Right lobe of liver (tissue), 6 donors: ENCODE results near the gene ANXA11. TPM values are rescaled to one million over a fixed set of nuclear protein-coding genes. Genes with fewer than 3 reads are reported as not detected.

Experiments used
- ATAC-seq, 4 donors: fragments of 200-7000 bp; cut with Tn5 transposase; one replicate each; pipeline ENCODE4 v1.9.1; 2020; ENCODE audit warnings: mild to moderate bottlenecking in 4 of 4, moderate library complexity in 4 of 4
- DNase-seq, 3 donors: peaks; one replicate each; pipeline ENCODE4 v3.0.0-alpha.2; 2020
- H3K27ac ChIP-seq, 3 donors: fragments of 200-600 bp; one replicate each; pipeline ENCODE4 v1.8.0; 2022
- H3K27me3 ChIP-seq, 2 donors: fragments of 200-600 bp; one replicate each; pipeline ENCODE4 v1.8.0; 2022
- H3K36me3 ChIP-seq, 4 donors: fragments of 200-600 bp; sonication (generic) in 1 of 4; one replicate each; pipeline versions ENCODE4 v1.5.1 to v1.8.0; 2017 to 2022; ENCODE audit warnings: control low read depth in 1 of 4
- H3K4me1 ChIP-seq, 4 donors: fragments of 200-600 bp; sonication (generic) in 1 of 4; one replicate each; pipeline versions ENCODE4 v1.5.1 to v1.8.0; 2017 to 2022; ENCODE audit warnings: control low read depth in 1 of 4
- H3K4me3 ChIP-seq, 3 donors: fragments of 200-600 bp; one replicate each; pipeline ENCODE4 v1.8.0; 2022
- H3K9me3 ChIP-seq, 4 donors: fragments of 200-600 bp; sonication (generic) in 1 of 4; one replicate each; pipeline versions ENCODE4 v1.5.1 to v1.8.0; 2017 to 2022; ENCODE audit warnings: control low read depth in 1 of 4
- POLR2A ChIP-seq: fragments of 450-650 bp; IDR thresholded peaks from one replicate; pipeline ENCODE4 v1.6.1; 2017; ENCODE audit warnings: antibody characterized with exemption, mild to moderate bottlenecking
- WGBS: methylation state at CpG from one replicate; pipeline ENCODE4 v1.1.6; 2018; ENCODE audit warnings: low coverage, low lambda C conversion rate; ENCODE audit not compliant: insufficient coverage; ENCODE audit errors: missing lambda C conversion rate; 5-methylcytosine and 5-hydroxymethylcytosine counted together
- intact Hi-C, 2 donors: fragments of 100-400 bp; cut with DNase I; formaldehyde crosslinking; loops; one replicate each; pipeline versions ENCODE4 v1.11.2 to v1.14.1; 2022
- total RNA-seq, 6 experiments: library from RNA; depleted of rRNA in 2 of 6; stranded (reverse); fragments of >200 nt in 2 of 6; fragmentation: NEBNext Ultra II Directional in 3 of 6; extraction: Animal tissue kit (Norgen Biotek cat#: 25700) in 3 of 6; gene quantifications; one replicate each; pipeline versions ENCODE4 v1.1.0 to v1.2.4, GENCODE V29; 2016 to 2023
- TF ChIP-seq, protein P1 (sequence below), 4 donors: fragments of 200-600 bp in 3 of 4; fragments of 450-650 bp in 1 of 4; IDR thresholded peaks; one replicate each; pipeline versions ENCODE4 v1.5.1 to v1.8.0; 2016 to 2022; ENCODE audit warnings: antibody characterized with exemption in 4 of 4, mild to moderate bottlenecking in 2 of 4
- donor health status: DM: no; HTN: yes; CAD: no.
- donor health status: DM: no; HTN: no; CAD: no.
- donor health status: DM: no; HTN: no; CAD: no.
- donor health status: DM: no; HTN: yes; CAD: no.
- donor health status: DM: no; HTN: yes; CAD: no.

Gene ANXA11
- total RNA-seq, 6 experiments from 2014 or later: 41.7 to 100 (median 55.6) TPM

DNA sequence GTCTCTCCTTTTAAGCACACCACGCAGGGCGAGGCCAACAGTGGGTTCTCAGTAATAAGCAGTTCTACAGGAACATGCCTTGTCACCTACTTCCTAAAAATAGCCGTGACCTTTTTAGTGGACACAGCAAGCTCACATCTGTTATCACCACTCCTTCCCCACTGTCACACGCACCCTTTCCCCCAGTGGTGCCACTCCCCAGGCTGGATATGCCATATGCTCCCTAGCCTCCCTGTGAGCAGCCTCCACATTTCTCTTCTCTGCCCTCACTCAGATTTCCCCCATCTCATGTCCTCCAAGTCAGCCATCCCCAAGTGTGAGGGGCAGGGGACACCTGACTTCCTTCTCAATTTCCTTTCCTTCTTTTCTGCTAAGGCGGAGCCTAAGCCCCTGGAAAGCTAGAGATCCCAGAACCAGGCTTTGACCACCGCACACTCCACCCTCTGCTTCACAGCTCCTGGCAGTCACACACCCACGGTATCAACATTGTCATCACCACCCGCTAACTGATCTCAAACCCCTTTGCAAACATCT is 3.7 kb downstream of the ANXA11 start:
- no peak for ATAC-seq
- Histone ChIP-seq H3K9me3 (no peaks in the 10 kb centered on the region), H3K27me3 (no peaks in the 10 kb centered on the region), H3K36me3 (no peaks in the 10 kb centered on the region), H3K4me3 (no peak overlapping the region), H3K4me1 (peaks cover 2 to 65% (median 24%) of the 10 kb centered on the region in 4 donors), H3K27ac (peak overlapping the region in 2 of 3 donors; percentile 1 to 98)
- TF ChIP-seq POLR2A: no peak
- TF ChIP-seq, protein P1, sequence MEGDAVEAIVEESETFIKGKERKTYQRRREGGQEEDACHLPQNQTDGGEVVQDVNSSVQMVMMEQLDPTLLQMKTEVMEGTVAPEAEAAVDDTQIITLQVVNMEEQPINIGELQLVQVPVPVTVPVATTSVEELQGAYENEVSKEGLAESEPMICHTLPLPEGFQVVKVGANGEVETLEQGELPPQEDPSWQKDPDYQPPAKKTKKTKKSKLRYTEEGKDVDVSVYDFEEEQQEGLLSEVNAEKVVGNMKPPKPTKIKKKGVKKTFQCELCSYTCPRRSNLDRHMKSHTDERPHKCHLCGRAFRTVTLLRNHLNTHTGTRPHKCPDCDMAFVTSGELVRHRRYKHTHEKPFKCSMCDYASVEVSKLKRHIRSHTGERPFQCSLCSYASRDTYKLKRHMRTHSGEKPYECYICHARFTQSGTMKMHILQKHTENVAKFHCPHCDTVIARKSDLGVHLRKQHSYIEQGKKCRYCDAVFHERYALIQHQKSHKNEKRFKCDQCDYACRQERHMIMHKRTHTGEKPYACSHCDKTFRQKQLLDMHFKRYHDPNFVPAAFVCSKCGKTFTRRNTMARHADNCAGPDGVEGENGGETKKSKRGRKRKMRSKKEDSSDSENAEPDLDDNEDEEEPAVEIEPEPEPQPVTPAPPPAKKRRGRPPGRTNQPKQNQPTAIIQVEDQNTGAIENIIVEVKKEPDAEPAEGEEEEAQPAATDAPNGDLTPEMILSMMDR (IDR thresholded peaks at IDR 0.05): no peak
- 50% methylated on average over 5 of the region's 8 CpGs for WGBS
- intact Hi-C loops: loop anchor here in 1 of 2 donors (10.0 kb wide), 1 partner anchor 47 kb away; no protein-coding TSS in a partner anchor
- no peak for DNase-seq

DNA sequence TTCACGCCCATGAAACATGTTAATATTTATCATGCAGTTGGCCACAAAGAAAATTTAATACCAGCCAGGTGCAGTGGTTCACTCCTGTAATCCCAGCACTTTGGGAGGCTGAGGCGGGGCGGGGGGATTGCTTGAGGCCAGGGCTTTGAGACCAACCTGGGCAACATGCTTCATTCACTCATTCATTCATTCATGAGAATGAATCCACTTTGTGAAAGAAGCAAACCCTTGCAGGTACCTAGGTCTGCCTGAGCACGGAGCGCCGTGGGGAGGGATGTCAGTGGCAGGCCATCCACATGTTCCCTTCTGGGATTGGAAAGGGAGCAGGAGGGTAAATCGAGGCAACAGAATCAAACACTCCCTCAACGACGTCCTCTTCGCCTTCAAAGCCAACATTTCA is 4.7 kb downstream of the ANXA11 start:
- Histone ChIP-seq H3K36me3 (no peaks in the 10 kb centered on the region), H3K9me3 (no peaks in the 10 kb centered on the region), H3K4me1 (peaks cover 2 to 67% (median 22%) of the 10 kb centered on the region in 4 donors), H3K27me3 (no peaks in the 10 kb centered on the region), H3K27ac (peak overlapping the region in 2 of 3 donors; percentile 41 to 98), H3K4me3 (no peak overlapping the region)
- intact Hi-C loops: loop anchor here in 1 of 2 donors (10.0 kb wide), 1 partner anchor 46 kb away; no protein-coding TSS in a partner anchor
- TF ChIP-seq, protein P1 (IDR thresholded peaks at IDR 0.05): no peak
- TF ChIP-seq POLR2A: no peak
- no peak for ATAC-seq
- no peak for DNase-seq
- 72% methylated on average over 6 of the region's 10 CpGs for WGBS

DNA sequence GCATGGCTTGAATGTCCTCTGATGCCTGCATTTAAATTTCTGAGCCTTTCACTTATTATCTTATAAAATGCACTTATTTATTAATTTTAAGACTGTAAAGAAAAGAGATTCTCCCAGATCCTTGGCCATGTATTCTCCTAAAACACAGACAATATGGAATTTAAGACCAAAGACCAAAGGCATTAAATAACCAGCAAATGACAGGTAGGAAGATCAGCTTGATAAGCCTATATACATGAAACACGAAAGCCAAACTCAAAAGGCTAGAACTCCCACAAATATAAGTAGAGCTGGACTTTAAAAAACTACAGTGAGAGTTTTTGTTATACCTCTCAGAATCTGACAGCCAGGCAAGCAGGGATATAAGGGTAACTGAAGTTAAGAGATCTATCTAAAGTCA is 5.1 kb downstream of the ANXA11 start:
- H3K4me1 ChIP-seq: peaks cover 2 to 72% (median 24%) of the 10 kb centered on the region in 4 donors
- no peak for TF ChIP-seq POLR2A
- TF ChIP-seq, protein P1 (IDR thresholded peaks at IDR 0.05): no peak
- H3K9me3 ChIP-seq: no peaks in the 10 kb centered on the region
- intact Hi-C loops: loop anchor here in 1 of 2 donors (10.0 kb wide), 1 partner anchor 45 kb away; no protein-coding TSS in a partner anchor
- H3K27ac ChIP-seq: peak overlapping the region; percentile 41 to 69 (median 43)
- H3K4me3 ChIP-seq: no peak overlapping the region
- 73% methylated on average over 1 of the region's 1 CpG for WGBS
- DNase-seq: no peak
- H3K27me3 ChIP-seq: no peaks in the 10 kb centered on the region
- ATAC-seq: no peak
- no peaks in the 10 kb centered on the region for H3K36me3 ChIP-seq

DNA sequence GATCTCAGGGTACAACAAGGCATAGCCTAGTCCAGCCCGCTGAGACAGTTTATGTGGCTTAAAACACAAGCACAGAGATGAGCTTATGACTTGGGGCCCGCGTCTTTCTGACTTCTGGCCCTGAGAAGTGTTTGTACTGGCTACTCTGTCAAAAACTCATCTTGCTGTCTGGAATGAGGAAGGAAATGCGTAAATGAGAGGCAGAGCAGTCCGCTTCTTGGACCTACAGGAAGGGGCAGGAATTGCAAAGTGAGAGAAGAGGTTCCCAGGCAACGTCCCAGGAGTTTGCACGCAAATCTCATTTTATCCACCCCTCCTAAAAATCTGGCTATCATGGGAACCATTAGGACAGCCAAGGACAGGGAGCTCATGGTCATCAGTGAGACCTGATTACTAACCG is 5.5 kb downstream of the ANXA11 start:
- 45% methylated on average over 8 of the region's 8 CpGs for WGBS
- TF ChIP-seq, protein P1 (IDR thresholded peaks at IDR 0.05): peak in 1 of 4 donors; percentile 8
- TF ChIP-seq POLR2A: peak; percentile 47
- H3K36me3 ChIP-seq: no peaks in the 10 kb centered on the region
- H3K4me1 ChIP-seq: peaks cover 2 to 76% (median 27%) of the 10 kb centered on the region in 4 donors
- H3K27me3 ChIP-seq: no peaks in the 10 kb centered on the region
- peak in 2 of 4 donors; percentile 3 for ATAC-seq
- H3K4me3 ChIP-seq: no peak overlapping the region
- no peaks in the 10 kb centered on the region for H3K9me3 ChIP-seq
- intact Hi-C loops: loop anchor here in 1 of 2 donors (10.0 kb wide), 1 partner anchor 45 kb away; no protein-coding TSS in a partner anchor
- no peak for DNase-seq
- H3K27ac ChIP-seq: peak overlapping the region; percentile 41 to 69 (median 43)
